Choroid plexus epithelial cell (primary cell): ENCODE measurements around the gene TTLL5.
A peak's percentile ranks its signal among the peaks of the same experiment; 100 is the strongest.

Experiments
- DNase-seq: peaks from one replicate; pipeline ENCODE4 v3.0.0-alpha.2; 2010; ENCODE audit warnings: low read depth
- H3K4me3 ChIP-seq: 2 replicates; pipeline ENCODE4 v1.5.1; 2011; ENCODE audit warnings: low read depth, mild to moderate bottlenecking, control low read depth, low read length, moderate library complexity
- CTCF ChIP-seq: conservative IDR thresholded peaks from 2 replicates; pipeline ENCODE4 v1.5.1; 2011; ENCODE audit warnings: low read depth, mild to moderate bottlenecking, control low read depth, inconsistent platforms, low read length, moderate library complexity

Gene TTLL5

GRCh38 chr14:75880512-75880911 lies 219.5 kb downstream of the TTLL5 start:
- no peak for DNase-seq
- peak; percentile 17 for TF ChIP-seq CTCF
- H3K4me3 ChIP-seq = no peak overlapping the region

DNA sequence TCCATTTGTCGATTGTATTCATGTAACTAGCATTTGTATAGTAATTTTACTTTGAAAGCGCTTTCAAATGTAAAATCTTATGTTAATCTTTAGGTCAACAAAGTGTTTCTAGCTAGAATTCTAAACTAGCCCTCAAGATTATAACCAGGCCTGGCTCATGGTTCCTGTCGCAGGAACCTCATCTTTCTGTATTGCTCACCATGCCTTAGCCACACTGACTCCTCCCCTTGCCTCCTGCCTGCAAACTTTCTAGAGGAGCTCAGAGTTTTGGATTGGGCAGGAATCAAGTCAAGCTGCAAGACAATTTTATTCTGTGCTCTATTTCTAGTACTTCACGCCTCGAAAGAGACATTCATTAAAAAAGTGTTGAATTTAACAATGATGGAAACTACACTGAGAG lies 220.9 kb downstream of the TTLL5 start:
- TF ChIP-seq CTCF = no peak
- peak; percentile 45 for DNase-seq
- H3K4me3 ChIP-seq = no peak overlapping the region

DNA sequence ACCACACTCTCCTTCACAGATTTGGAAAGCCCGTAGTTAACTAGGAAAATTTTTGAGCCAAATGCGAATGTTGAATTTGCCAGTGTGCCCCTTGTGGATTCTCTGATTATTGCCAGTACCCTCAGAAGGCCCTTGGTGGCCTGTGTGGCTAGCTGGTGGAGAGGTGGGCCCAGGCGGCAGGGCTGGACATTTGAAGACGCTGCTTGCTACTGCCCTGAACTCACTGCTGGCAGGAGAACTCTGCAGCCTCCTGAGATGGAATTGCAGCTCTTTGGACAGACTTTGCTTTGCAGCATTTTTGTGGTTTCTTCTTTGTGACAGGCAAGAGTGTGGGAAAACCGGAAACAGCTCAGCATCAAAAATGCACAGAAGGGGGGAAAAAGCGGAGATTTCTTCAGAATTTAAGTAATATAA lies 223.2 kb downstream of the TTLL5 start:
- H3K4me3 ChIP-seq = no peak overlapping the region
- peak; percentile 97 for DNase-seq
- TF ChIP-seq CTCF = peak; percentile 49

DNA sequence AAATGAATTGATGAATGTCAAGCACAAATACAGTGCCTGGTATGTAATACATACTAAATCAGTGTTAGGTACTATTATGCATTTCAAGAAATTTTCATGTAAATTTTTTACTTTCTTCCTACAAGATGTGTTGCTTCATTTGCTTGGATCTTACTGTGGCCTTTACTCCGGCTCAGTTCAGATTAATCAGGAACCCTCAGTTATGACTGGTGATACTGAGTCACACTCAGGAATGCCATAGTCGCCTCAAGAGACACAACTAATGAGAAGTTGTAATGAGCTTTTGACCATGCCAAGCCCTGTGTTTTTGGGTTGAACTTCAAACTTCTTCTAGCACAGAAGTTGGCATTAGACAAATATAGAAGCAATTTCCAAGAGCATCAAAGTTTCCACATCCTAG lies 224.8 kb downstream of the TTLL5 start:
- H3K4me3 ChIP-seq = no peak overlapping the region
- TF ChIP-seq CTCF = no peak
- DNase-seq = peak; percentile 51

DNA sequence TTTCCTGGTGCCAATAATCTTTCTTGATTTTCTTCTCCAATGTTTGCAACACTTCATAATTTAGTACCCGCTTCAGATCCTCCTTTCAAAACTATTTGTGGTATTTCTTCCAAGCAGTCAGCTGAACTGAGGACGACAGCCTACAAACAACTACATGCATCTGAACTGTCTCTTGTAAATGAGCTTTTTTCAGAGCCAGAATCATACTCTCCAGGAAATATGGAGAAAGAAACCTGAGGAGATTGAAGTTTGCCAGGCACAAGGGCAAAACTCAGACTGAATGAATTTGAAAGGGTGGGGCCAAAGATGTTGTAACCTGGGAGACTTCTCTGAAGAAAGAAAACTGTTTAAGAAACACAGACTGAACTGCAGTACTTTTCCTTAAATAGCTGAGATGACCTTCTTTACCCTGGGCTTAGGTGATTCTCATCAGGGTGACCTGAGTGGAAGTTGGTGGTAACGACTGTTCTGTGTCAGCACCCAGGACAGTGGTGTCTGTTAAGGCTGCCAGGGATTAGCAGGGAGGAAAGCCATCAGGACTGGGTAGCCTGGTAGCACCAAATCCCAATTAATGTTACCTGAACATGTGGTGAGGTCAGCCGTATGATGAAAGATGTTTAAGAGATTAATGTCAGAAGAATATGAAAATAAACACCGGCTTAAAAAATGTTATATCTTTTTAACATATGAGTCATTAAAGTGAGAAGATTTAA lies 225.7 kb downstream of the TTLL5 start:
- no peak for TF ChIP-seq CTCF

GRCh38 chr14:75888945-75889344 lies 227.9 kb downstream of the TTLL5 start:
- DNase-seq = no peak
- no peak overlapping the region for H3K4me3 ChIP-seq
- no peak for TF ChIP-seq CTCF

More for the DNA sequence above, 225.7 kb downstream of the TTLL5 start:
- H3K4me3 ChIP-seq = no peak overlapping the region
- DNase-seq = peak; percentile 81

GRCh38 chr14:75896341-75896740 lies 235.3 kb downstream of the TTLL5 start:
- DNase-seq = peak; percentile 69
- no peak overlapping the region for H3K4me3 ChIP-seq
- no peak for TF ChIP-seq CTCF
